ENCODE data around the gene CLNS1A. TPM values are rescaled to one million over a fixed set of nuclear protein-coding genes. Genes with fewer than 3 reads are reported as not detected.
A peak's percentile ranks its signal among the peaks of the same experiment; 100 is the strongest.

CLNS1A gene
- total RNA-seq, 1 experiment from 2014 or later: 151 TPM

DNA sequence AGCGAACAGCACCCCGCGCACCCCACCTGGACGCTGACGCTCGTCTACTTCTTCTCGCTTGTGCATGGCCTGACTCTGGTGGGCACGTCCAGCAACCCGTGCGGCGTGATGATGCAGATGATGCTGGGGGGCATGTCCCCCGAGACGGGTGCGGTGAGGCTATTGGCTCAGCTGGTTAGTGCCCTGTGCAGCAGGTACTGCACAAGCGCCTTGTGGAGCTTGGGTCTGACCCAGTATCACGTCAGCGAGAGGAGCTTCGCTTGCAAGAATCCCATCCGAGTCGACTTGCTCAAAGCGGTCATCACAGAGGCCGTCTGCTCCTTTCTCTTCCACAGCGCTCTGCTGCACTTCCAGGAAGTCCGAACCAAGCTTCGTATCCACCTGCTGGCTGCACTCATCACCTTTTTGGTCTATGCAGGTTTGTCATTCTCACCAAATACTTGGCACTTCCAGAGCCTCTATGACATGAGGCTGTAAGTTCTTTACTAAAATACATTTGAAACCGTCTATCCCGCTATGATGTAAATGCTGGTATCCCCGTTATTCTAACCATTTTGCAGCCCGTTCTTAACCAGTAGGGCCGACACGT is 47.3 kb downstream of the CLNS1A start:
- intact Hi-C loops (cut with micrococcal nuclease): no loop called here
- H4K20me1 ChIP-seq (ENCODE audit: insufficient read depth): no peaks in the 10 kb centered on the region
- ATAC-seq (peak; percentile 6; the same call in 1 of the 2 replicates), DNase-seq (ENCODE audit: low read depth, low spot score) (no peak)
- H3K27me3 ChIP-seq (ENCODE audit: insufficient read depth, low read length): no peaks in the 10 kb centered on the region
- ChIA-PET CTCF (no interaction called here), POLR2A (no interaction called here), RAD21 (ENCODE audit: low non-redundant PET in 1 of 2, low total read pairs in 2 of 2, uncharacterized antibody in 2 of 2, unreplicated experiment in 2 of 2) (no interaction called here)
- peak overlapping the region; percentile 25 to 53; a peak in 3 of 4 replicates for H3K4me3 ChIP-seq (replicated peaks in 1 of 2; ENCODE audit: low read depth in 1 of 2, low read length in 2 of 2)
- no peaks in the 10 kb centered on the region for H3K79me2 ChIP-seq (ENCODE audit: insufficient read depth, low read length)
- peak overlapping the region; percentile 53 for H3K9ac ChIP-seq (ENCODE audit: low read length)
- BruUV-seq (replicated peaks): no TSS peak
- no peak overlapping the region for H2AFZ ChIP-seq (ENCODE audit: low read depth, low read length, poor library complexity, severe bottlenecking)
- H3K9me3 ChIP-seq (ENCODE audit: control insufficient read depth in 1 of 2, insufficient read depth in 1 of 2, low read depth in 1 of 2, low read length in 2 of 2): no peaks in the 10 kb centered on the region
- no peaks in the 10 kb centered on the region for H3K36me3 ChIP-seq (ENCODE audit: control insufficient read depth in 1 of 2, insufficient read depth in 2 of 2, low read length in 2 of 2)
- H3K27ac ChIP-seq (ENCODE audit: low read depth, low read length): no peak overlapping the region; the same call in 1 of the 2 replicates
- peaks cover 0 to 13% of the 10 kb centered on the region in 2 experiments; a peak in 2 of 4 replicates for H3K4me1 ChIP-seq (ENCODE audit: control insufficient read depth in 1 of 2, insufficient read depth in 2 of 2, low read length in 2 of 2)
- TF ChIP-seq, protein P1, sequence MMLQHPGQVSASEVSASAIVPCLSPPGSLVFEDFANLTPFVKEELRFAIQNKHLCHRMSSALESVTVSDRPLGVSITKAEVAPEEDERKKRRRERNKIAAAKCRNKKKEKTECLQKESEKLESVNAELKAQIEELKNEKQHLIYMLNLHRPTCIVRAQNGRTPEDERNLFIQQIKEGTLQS (IDR thresholded peaks at IDR 0.05): no peak
- no peak for TF ChIP-seq CBX3 (IDR thresholded peaks at IDR 0.05; ENCODE audit: low read depth)
- no peak for TF ChIP-seq EZH2 (IDR thresholded peaks at IDR 0.05)
- no peak for TF ChIP-seq EZH2phosphoT487 (IDR thresholded peaks at IDR 0.05; ENCODE audit: borderline replicate concordance)
- TF ChIP-seq SRF (IDR thresholded peaks at IDR 0.05; ENCODE audit: low read depth): no peak
- TF ChIP-seq POLR2A (IDR thresholded peaks at IDR 0.05; ENCODE audit: borderline replicate concordance, extremely low read depth, insufficient read depth, insufficient read length): no peak
- TF ChIP-seq FOSL1 (IDR thresholded peaks at IDR 0.05; ENCODE audit: low read depth): no peak
- TF ChIP-seq SIN3A (IDR thresholded peaks at IDR 0.05; ENCODE audit: low read depth): no peak
- TF ChIP-seq SP1 (IDR thresholded peaks at IDR 0.05; ENCODE audit: low read depth): no peak
- no peak for TF ChIP-seq YY1 (IDR thresholded peaks at IDR 0.05; ENCODE audit: extremely low read depth, insufficient replicate concordance, low read depth, low read length)
- TF ChIP-seq, protein P2, sequence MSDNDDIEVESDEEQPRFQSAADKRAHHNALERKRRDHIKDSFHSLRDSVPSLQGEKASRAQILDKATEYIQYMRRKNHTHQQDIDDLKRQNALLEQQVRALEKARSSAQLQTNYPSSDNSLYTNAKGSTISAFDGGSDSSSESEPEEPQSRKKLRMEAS (IDR thresholded peaks at IDR 0.05): no peak
- no peak for TF ChIP-seq ZNF274 (IDR thresholded peaks at IDR 0.05; ENCODE audit: low read depth, low read length)
- peak overlapping the region; percentile 79 for H3K4me2 ChIP-seq (ENCODE audit: low read length)
- no peaks in the 10 kb centered on the region for H3K9me2 ChIP-seq (ENCODE audit: insufficient read depth)

All from HCT116 (cell line).